ENCODE results near the gene IQSEC1.

DNA sequence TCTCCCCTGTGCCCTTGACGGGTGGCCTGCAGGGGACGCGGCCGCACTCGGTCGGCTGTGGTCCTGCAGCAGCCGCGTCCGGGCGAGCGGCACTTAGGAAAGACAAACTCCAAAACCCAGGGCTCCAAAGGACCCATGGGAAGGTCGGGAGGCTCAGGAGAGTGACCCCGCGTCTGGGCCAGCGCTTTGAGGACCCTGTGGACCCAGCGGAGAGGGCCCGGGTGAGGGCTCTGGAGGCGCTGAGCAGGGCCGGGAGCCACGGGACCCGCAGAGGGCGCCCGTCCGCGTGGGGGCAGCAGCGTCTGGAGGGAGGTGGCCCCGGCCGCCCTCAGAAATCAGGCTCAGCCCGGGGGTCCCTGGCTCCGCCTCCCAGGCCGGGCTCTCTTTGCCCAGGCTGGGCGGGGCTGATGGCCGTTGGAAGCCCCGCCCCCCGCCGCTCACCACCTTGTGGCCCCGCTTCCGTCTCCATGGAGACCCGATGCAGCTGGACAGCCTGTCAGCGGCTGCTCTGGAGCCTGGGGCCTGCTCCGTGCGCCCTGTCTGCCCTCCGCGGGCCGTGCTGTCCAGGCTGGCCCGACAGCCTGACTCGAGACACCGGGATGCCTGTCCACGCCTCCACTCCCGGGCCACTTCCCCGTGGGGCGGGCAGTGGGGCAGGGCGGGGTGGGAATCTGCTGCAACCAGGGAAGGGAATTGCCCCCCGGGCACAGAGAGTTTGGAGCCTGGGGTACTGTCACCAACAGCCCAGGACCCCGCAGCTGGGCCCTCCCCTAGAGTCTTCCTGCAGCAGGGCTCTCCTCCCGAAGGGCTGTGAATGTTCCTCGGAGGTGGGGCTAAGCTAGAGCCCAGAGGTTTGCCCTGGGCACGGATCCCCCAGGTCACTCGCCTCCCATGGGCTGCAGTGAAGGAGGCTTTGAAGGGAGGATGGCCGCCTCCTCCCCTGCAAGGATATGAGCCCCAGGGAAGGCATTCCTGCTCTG lies 197.1 kb downstream of the IQSEC1 start:
- TF ChIP-seq, protein P1, sequence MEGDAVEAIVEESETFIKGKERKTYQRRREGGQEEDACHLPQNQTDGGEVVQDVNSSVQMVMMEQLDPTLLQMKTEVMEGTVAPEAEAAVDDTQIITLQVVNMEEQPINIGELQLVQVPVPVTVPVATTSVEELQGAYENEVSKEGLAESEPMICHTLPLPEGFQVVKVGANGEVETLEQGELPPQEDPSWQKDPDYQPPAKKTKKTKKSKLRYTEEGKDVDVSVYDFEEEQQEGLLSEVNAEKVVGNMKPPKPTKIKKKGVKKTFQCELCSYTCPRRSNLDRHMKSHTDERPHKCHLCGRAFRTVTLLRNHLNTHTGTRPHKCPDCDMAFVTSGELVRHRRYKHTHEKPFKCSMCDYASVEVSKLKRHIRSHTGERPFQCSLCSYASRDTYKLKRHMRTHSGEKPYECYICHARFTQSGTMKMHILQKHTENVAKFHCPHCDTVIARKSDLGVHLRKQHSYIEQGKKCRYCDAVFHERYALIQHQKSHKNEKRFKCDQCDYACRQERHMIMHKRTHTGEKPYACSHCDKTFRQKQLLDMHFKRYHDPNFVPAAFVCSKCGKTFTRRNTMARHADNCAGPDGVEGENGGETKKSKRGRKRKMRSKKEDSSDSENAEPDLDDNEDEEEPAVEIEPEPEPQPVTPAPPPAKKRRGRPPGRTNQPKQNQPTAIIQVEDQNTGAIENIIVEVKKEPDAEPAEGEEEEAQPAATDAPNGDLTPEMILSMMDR (IDR thresholded peaks at IDR 0.05) = peak; percentile 14 to 40 (median 20)
- TF ChIP-seq POLR2A (IDR thresholded peaks at IDR 0.05; ENCODE audit: low read depth) = no peak
